ENCODE data around the gene USP31.

DNA sequence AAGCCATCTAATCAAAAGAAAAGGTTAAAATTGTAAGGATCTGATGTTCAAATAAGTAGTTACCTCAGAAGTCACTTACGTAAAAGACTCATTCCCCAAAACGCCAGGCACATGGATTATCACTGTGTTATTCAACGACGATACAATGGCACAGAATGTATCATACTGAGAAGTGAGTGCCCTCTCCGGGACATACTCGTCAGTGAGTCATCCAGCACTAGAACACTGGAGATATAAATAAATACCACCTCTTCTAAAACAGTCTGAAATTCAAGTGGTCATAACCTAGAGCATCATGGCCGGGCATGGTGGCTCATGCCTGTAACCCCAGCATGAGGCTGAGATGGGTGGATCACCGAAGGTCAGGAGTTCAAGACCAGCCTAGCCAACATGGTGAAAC, 24.9 kb downstream of the USP31 start:
- TF ChIP-seq, protein P1, sequence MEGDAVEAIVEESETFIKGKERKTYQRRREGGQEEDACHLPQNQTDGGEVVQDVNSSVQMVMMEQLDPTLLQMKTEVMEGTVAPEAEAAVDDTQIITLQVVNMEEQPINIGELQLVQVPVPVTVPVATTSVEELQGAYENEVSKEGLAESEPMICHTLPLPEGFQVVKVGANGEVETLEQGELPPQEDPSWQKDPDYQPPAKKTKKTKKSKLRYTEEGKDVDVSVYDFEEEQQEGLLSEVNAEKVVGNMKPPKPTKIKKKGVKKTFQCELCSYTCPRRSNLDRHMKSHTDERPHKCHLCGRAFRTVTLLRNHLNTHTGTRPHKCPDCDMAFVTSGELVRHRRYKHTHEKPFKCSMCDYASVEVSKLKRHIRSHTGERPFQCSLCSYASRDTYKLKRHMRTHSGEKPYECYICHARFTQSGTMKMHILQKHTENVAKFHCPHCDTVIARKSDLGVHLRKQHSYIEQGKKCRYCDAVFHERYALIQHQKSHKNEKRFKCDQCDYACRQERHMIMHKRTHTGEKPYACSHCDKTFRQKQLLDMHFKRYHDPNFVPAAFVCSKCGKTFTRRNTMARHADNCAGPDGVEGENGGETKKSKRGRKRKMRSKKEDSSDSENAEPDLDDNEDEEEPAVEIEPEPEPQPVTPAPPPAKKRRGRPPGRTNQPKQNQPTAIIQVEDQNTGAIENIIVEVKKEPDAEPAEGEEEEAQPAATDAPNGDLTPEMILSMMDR (IDR thresholded peaks at IDR 0.05; ENCODE audit: borderline replicate concordance, extremely low read depth, low read length, poor library complexity, severe bottlenecking) = no peak
- no peak for TF ChIP-seq EZH2 (IDR thresholded peaks at IDR 0.05; ENCODE audit: borderline replicate concordance, low read depth, low read length, severe bottlenecking)
